Measurements from ENCODE around the gene AP5B1.
"Not testable (repeated sequence)": the region's sequence is repeated elsewhere in the genome, so short reads cannot be mapped to it uniquely, and the experiment has no call there.

The AP5B1 gene

GRCh38 chr11:65762169-65762568 lies 18.6 kb downstream of the AP5B1 start:
- ATAC-seq: not testable (repeated sequence)

DNA sequence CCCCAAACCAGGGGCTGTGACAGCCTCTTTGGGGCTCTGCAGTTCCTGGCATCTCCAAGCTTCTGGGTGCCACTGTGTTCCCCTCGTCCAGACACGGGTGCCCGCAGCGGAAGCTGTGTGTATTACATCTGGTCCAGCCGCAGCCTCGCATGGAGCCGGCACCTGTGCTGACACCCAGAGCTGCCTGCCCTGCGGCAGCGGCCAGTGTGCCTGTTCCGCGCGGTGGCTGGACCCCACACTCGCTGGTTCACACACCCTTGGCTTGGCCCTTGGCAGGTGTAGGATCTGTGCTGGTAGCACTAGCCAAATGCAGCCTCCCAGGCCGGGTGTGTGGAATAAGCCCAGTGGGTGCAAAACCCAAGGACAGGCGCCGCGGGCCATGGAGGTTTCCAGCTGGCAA lies 35.7 kb downstream of the AP5B1 start:
- ATAC-seq: no peak

GRCh38 chr11:65744699-65745042 lies 36.1 kb downstream of the AP5B1 start:
- ATAC-seq: no peak

DNA sequence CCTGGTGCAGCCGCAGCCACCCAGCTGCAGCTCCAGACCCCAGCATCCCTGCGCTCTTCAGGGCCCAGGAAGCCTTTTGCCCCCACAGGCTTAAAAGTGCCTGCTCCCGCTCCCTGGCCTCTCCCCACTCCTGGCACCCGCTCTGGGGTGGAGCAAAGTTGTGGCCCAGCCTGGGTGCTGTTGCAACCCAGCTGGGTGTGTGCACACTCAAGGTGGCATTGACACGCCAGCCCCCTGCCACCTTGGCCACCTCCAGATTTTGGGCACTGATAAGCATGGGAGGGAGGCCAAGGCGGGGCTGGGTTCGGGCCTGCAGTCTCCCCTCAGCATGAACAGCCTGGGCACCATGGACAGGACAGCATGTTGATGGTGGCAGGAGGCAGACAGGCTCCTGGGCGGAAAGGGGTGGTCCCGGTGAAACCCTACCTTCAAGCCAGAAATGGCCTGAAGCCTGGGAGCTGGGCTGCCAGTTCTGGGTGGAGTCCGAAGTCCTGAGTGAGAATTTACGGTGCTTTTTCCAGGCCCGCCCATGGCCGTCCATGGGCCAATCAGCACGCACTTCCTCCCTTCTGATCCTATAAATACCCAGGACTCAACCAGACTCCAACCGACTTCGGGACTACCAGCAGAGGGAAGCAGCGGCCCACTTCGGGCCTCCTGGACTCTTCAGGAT lies 36.6 kb downstream of the AP5B1 start:
- peak in 1 of 2 donors; percentile 20 for ATAC-seq

DNA sequence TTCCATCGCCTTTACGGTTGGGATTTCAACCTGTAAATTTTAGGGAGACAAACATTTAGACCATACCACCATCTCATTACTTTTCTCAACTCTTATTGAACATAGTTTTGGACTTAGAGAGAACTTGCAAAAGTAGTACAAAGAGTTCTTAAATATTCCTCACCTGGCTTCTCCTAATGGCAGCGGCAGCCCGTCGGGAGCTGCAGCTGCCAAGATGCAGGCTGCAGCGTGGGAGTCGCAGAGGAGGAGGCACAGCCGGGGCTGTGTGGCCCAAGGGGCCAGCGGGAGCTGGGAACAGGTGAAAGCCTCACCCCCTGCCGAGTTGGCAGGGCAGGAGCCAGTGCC lies 37.1 kb downstream of the AP5B1 start:
- ATAC-seq: no peak

DNA sequence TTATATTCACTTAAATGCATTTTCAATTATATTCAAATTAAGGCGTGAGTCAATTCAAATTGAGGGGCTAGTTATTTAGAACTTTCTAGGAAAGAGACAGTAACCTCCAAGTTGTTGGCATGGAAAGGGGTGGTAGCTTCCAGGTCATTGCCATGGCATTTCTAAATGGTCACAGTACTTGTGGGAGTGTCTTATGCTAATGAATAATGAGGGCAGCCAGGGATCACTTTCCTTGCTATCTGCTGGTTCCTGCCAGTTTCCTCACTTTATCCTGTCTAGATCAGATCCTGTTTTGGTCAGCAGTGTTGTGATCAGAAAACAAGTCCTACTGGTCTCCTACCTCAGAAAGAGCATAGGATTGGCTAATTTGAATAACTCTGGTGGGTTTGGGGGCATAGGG lies 38.4 kb downstream of the AP5B1 start:
- ATAC-seq: no peak

- no peak for ATAC-seq
Observed at GRCh38 chr11:65741185-65741584, 39.6 kb downstream of the AP5B1 start.

DNA sequence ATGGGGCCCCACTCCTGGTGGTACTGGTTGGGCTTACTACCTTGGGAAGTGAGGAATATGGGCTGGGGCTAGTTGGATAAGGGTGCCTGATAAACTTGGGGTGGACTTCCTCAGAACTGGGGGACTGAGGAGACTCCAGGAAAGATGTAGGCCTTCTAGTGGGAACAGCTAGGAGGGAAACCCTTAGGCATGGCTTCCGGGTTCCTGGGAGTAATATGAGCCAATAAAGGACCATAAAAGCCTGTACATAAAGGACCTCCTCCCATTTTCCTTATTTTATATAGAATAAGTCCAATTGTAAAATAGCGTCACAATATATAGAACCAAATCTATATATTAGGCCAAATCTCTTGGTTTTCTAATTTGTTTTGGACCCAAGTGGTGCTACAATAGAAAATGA lies 41.8 kb downstream of the AP5B1 start:
- ATAC-seq: no peak

DNA sequence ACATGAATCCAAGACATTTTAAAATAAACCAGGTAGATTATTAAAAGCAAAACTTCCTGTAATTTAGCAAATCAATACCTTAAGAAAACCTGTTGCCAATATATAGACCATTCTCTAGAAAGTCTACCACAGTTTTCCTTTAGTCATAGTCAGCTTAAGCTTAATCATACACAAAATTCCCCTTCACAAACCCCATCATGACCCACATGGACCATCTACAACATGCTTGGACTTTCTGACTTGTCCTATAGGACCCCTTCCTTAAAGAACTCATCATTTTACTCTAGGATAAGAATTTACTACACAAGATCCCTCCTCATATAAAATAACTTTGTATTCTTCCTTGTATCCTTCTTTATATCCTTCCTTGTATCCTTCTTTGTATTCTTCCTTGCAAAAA lies 44.0 kb downstream of the AP5B1 start:
- ATAC-seq: no peak

- ATAC-seq: not testable (repeated sequence)
Observed at GRCh38 chr11:65735111-65735510, 45.7 kb downstream of the AP5B1 start.

DNA sequence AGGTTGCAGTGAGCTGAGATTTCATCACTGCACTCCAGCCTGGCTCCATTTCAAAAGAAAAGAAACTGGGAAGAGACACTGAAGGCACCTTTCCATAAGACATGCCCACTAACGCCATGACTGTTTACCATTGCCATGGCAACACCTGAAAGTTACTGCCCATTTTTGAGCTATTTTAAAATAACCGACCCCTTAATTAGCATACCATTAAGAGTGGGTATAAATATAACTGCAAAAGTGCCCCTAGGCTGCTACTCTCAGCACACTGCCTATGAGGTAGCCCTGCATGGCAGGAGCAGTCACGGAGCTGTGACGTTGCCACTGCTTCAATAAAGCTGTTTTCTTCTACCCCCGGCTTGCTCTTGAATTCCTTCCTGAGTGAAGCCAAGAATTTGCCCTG lies 50.3 kb downstream of the AP5B1 start:
- no peak for ATAC-seq

GRCh38 chr11:65727865-65728264 lies 52.9 kb downstream of the AP5B1 start:
- ATAC-seq: no peak

GRCh38 chr11:65726660-65727059 lies 54.1 kb downstream of the AP5B1 start:
- ATAC-seq: no peak

Data from activated CD4-positive, CD25-positive, alpha-beta regulatory T cell treated with anti-CD3 and anti-CD28 coated beads, Interleukin-2, amount 50 U/mL, for 24 hours (primary cell).